Measurements from ENCODE around the gene UBE2B. TPM values are rescaled to one million over a fixed set of nuclear protein-coding genes. Genes with fewer than 3 reads are reported as not detected.
A peak's percentile ranks its signal among the peaks of the same experiment; 100 is the strongest.
"Not testable (repeated sequence)": the region's sequence is repeated elsewhere in the genome, so short reads cannot be mapped to it uniquely, and the experiment has no call there.

Gene UBE2B
- total RNA-seq, 1 experiment from 2014 or later, result 36.6 TPM

GRCh38 chr5:134398609-134399155, 27.3 kb downstream of the UBE2B start:
- no peak for DNase-seq (ENCODE audit: low spot score)

GRCh38 chr5:134403951-134404350, 32.6 kb downstream of the UBE2B start:
- DNase-seq (ENCODE audit: low spot score), result no peak

GRCh38 chr5:134406390-134406789, 35.0 kb downstream of the UBE2B start:
- no peak for DNase-seq (ENCODE audit: low spot score)

- no peak for DNase-seq (ENCODE audit: low spot score)
These were observed 38.0 kb downstream of the UBE2B start for GRCh38 chr5:134409321-134409720.

GRCh38 chr5:134410822-134411221, 39.5 kb downstream of the UBE2B start:
- DNase-seq (ENCODE audit: low spot score), result no peak

GRCh38 chr5:134411228-134411545, 39.8 kb downstream of the UBE2B start:
- DNase-seq (ENCODE audit: low spot score), result no peak

GRCh38 chr5:134411546-134412266, 40.3 kb downstream of the UBE2B start, which contains the start of gene CDKN2AIPNL:
TSS of gene CDKN2AIPNL (minus strand) at chr5:134411881. CDS start at chr5:134411854, 27 bp downstream.
- DNase-seq (ENCODE audit: low spot score), result peak; percentile 75

GRCh38 chr5:134413046-134413445, 41.7 kb downstream of the UBE2B start:
- no peak for DNase-seq (ENCODE audit: low spot score)

GRCh38 chr5:134417707-134418106, 46.3 kb downstream of the UBE2B start:
- no peak for DNase-seq (ENCODE audit: low spot score)

- DNase-seq (ENCODE audit: low spot score), result no peak
These were observed 47.6 kb downstream of the UBE2B start for GRCh38 chr5:134418958-134419357.

GRCh38 chr5:134420343-134420742, 49.0 kb downstream of the UBE2B start:
- peak; percentile 38 for DNase-seq (ENCODE audit: low spot score)

GRCh38 chr5:134421038-134421437, 49.7 kb downstream of the UBE2B start:
- DNase-seq (ENCODE audit: low spot score), result not testable (repeated sequence)

GRCh38 chr5:134422791-134423365, 51.5 kb downstream of the UBE2B start:
- DNase-seq (ENCODE audit: low spot score), result no peak

- no peak for DNase-seq (ENCODE audit: low spot score)
These were observed 52.0 kb downstream of the UBE2B start for GRCh38 chr5:134423376-134423775.

GRCh38 chr5:134426361-134426760, 55.0 kb downstream of the UBE2B start:
- DNase-seq (ENCODE audit: low spot score), result no peak

- DNase-seq (ENCODE audit: low spot score), result no peak
These were observed 56.2 kb downstream of the UBE2B start for GRCh38 chr5:134427540-134428041.

GRCh38 chr5:134430001-134430569, 58.7 kb downstream of the UBE2B start:
- DNase-seq (ENCODE audit: low spot score), result no peak

GRCh38 chr5:134432174-134432573, 60.8 kb downstream of the UBE2B start:
- no peak for DNase-seq (ENCODE audit: low spot score)

GRCh38 chr5:134432677-134433359, 61.4 kb downstream of the UBE2B start:
- DNase-seq (ENCODE audit: low spot score), result peak; percentile 59

GRCh38 chr5:134435560-134435959, 64.2 kb downstream of the UBE2B start:
- peak; percentile 73 for DNase-seq (ENCODE audit: low spot score)

GRCh38 chr5:134436523-134437339, 65.4 kb downstream of the UBE2B start:
- DNase-seq (ENCODE audit: low spot score), result peak; percentile 95
